AG04450 (cell line): ENCODE data around the gene SH3PXD2B. TPM values are rescaled to one million over a fixed set of nuclear protein-coding genes. Genes with fewer than 3 reads are reported as not detected.
A peak's percentile ranks its signal among the peaks of the same experiment; 100 is the strongest.

ENCODE experiments used
- CTCF ChIA-PET: fragments of 300-600, 350-600 bp; formaldehyde crosslinking; extraction: SDS; loops from one replicate; lab custom pipeline; 2022; ENCODE audit warnings: antibody characterized with exemption, inconsistent platforms; lab: Charles Lee
- POLR2A ChIA-PET: fragments of 350-600 bp; formaldehyde crosslinking; extraction: SDS; loops from one replicate; lab custom pipeline; 2021; ENCODE audit warnings: antibody characterized with exemption, inconsistent platforms; lab: Yijun Ruan, JAX
- DNase-seq: peaks from one replicate; pipeline ENCODE4 v3.0.0-alpha.2; 2011; ENCODE audit warnings: low read depth, low spot score
- H3K27ac ChIP-seq: one replicate; pipeline ENCODE4 v1.5.1; 2012; ENCODE audit warnings: low read depth, low read length, control low read depth
- H3K27me3 ChIP-seq: one replicate; pipeline ENCODE4 v1.6.0; 2012; ENCODE audit warnings: low read length; ENCODE audit not compliant: control insufficient read depth, insufficient read depth
- H3K4me3 ChIP-seq: 2 replicates; pipeline ENCODE4 v1.5.1; 2011; ENCODE audit warnings: mild to moderate bottlenecking, low read depth, low read length, control low read depth
- H3K9me3 ChIP-seq: 2 replicates; pipeline ENCODE4 v1.5.1; 2012; ENCODE audit warnings: low read length; ENCODE audit not compliant: control insufficient read depth, insufficient read depth
- polyA plus RNA-seq: library from polyadenylated mRNA; depleted of rRNA; stranded (reverse); fragments of >200 nt; gene quantifications from 2 replicates; pipeline ENCODE4 v1.2.3, GENCODE V29; 2011
- TF ChIP-seq, protein P1 (sequence below): IDR thresholded peaks from 2 replicates; pipeline ENCODE4 v1.5.1; 2011; ENCODE audit warnings: low read depth, low read length, control low read depth, inconsistent platforms

The SH3PXD2B gene
- polyA plus RNA-seq, 1 experiment, result 39.1 TPM

DNA sequence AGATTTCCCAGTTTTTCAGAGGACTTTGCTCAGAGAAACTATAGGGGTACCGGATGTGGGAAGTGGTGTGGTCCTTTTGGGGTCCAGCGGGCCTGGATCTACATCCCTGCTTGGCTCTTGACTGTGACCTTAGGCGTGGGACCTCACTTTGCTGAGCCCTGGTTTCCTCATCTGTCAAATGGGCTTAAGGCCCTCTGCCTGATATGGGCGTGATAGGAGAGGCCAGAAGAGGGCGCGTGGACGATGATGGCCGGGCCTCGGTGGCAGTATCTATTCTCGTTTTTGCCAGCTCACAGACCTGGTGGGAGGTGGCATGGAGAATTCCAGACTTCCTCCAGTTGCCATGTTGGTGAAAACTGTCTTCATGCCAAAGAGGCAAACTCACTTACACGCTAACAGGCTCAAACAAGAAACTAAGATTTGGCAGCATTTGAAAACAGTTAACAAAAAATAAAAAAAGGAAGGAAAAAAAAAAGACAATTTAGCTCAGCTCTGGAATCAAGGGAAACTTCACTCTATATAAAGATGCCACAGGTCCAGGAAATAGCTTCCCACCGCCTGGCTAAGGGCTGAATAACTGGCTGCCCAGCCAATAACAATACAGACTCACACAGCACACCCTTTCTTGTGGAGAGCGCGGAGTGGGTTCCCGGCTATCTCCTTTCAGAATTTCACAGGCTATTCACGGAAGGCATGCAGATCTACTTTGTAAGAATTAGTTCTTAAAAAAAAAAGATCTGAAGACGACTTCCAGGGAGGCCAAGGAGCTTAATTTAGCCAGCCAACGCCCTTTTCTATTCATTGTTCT is 1.7 kb downstream of the SH3PXD2B start:
- Histone ChIP-seq H3K9me3 (no peaks in the 10 kb centered on the region), H3K4me3 (peak overlapping the region; percentile 97), H3K27me3 (no peaks in the 10 kb centered on the region), H3K27ac (peak overlapping the region; percentile 82)
- DNase-seq, result no peak
- TF ChIP-seq, protein P1, sequence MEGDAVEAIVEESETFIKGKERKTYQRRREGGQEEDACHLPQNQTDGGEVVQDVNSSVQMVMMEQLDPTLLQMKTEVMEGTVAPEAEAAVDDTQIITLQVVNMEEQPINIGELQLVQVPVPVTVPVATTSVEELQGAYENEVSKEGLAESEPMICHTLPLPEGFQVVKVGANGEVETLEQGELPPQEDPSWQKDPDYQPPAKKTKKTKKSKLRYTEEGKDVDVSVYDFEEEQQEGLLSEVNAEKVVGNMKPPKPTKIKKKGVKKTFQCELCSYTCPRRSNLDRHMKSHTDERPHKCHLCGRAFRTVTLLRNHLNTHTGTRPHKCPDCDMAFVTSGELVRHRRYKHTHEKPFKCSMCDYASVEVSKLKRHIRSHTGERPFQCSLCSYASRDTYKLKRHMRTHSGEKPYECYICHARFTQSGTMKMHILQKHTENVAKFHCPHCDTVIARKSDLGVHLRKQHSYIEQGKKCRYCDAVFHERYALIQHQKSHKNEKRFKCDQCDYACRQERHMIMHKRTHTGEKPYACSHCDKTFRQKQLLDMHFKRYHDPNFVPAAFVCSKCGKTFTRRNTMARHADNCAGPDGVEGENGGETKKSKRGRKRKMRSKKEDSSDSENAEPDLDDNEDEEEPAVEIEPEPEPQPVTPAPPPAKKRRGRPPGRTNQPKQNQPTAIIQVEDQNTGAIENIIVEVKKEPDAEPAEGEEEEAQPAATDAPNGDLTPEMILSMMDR, result 0 out of 2 replicates have a peak, but pooled peaks have one; percentile 3
- POLR2A ChIA-PET, result no interaction called here
- CTCF ChIA-PET, result interaction anchor here (0.6 to 5.0 kb wide), 19 partner anchors 9 to 387 kb away, joined by 3 to 83 read pairs (median 4); partner anchors contain the start of gene UBTD2

DNA sequence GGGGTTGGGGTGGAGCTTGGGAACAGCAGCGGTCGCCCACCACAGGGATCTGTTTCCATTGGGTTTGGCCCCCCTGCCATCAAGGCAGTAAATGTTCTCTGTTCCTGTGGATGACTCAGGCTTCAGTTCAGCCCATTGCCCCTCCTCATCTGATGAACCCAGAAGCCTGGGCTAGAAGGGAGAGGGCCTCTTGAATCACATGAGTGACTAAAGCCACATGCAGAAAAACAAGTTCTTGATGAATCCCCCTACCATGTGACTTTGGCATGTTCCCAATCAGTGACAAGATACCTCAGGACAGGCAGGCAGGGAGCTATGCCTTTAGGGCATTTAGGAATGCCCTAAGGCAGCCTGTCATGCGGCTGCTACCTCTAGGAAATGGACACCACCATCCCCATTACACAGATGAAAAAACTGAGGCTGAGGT is 2.5 kb downstream of the SH3PXD2B start:
- no peak for DNase-seq
- Histone ChIP-seq H3K27me3 (no peaks in the 10 kb centered on the region), H3K4me3 (peak overlapping the region; percentile 28), H3K27ac (no peak overlapping the region), H3K9me3 (no peaks in the 10 kb centered on the region)
- ChIA-PET POLR2A (interaction anchor here (0.6 kb wide), 1 partner anchor 169 kb away, joined by 3 read pairs; no protein-coding TSS in a partner anchor), CTCF (interaction anchor here (0.6 to 5.0 kb wide), 16 partner anchors 10 to 270 kb away, joined by 3 to 83 read pairs (median 4); no protein-coding TSS in a partner anchor)
- TF ChIP-seq, protein P1, result no peak

DNA sequence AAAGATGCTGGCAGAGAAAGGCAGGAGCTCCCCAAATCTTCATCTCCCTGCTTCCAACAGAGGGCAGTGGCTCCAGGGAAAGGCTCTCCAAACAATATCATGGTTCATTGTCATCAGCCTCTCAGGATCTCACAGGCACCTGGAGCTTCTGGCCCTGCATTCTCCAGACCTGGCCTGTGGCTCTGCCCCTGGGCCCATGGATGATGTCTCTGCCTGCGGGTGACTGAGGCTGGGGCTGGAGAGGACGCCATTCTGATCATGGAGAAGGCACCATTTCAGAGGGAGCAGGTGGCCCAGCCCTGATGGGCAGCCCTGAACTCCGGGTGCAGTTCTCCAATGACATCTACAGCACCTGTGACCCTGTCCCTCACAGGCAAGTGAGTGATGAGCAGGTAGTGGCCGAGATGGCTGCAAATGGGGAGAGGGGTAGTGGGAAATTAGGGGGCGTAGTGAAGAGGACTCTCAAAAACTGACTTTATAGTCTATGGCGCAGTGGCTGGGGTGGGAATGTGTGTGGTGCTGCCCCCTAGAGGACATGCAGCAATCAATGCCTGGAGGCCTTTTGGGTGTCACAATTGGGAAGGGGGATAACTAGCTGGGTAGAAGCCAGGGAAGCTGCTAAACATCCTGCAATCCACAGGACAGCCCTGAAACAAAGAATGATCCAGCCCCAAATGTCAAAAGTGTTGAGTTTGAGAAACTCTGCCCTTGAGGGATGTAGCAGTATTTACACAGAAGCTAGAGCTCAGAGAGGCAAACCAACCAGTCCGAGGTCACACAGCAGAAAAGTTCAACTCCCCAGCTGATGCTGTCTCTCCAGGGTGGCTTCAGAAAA is 3.2 kb downstream of the SH3PXD2B start:
- TF ChIP-seq, protein P1, result peak; percentile 77
- Histone ChIP-seq H3K4me3 (peak overlapping the region; percentile 21), H3K27me3 (no peaks in the 10 kb centered on the region), H3K27ac (no peak overlapping the region), H3K9me3 (no peaks in the 10 kb centered on the region)
- POLR2A ChIA-PET, result interaction anchor here (0.5 to 0.6 kb wide), 2 partner anchors 168 to 285 kb away, joined by 3 read pairs; no protein-coding TSS in a partner anchor
- CTCF ChIA-PET, result interaction anchor here (0.5 to 5.0 kb wide), 19 partner anchors 10 to 262 kb away, joined by 3 to 83 read pairs (median 4); no protein-coding TSS in a partner anchor
- DNase-seq, result no peak

DNA sequence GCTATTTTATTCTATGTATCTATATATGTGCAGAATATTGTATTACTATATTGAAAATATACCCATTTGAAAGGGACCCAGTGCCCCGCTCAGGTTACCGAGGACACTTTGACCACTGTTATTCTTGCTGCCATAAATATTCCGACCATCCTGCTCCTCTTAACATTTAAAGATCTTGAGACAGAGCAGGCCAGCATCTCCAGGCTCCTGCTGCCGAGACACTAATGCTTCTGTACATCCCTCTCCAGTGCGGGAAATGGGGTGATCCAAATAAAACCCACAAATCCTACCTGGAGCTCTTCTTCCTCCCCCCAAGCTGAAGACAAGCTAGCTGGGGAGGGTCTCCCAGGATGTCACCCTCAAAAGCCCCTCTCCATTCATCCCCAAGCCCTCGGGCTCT is 3.9 kb downstream of the SH3PXD2B start:
- H3K27ac ChIP-seq, result no peak overlapping the region
- no peak for DNase-seq
- TF ChIP-seq, protein P1, result no peak
- H3K27me3 ChIP-seq, result no peaks in the 10 kb centered on the region
- no peaks in the 10 kb centered on the region for H3K9me3 ChIP-seq
- ChIA-PET CTCF (interaction anchor here (0.7 to 5.0 kb wide), 13 partner anchors 11 to 262 kb away, joined by 3 to 83 read pairs (median 5); no protein-coding TSS in a partner anchor), POLR2A (interaction anchor here (0.5 kb wide), 1 partner anchor 286 kb away, joined by 3 read pairs; no protein-coding TSS in a partner anchor)
- H3K4me3 ChIP-seq, result no peak overlapping the region
